Cardiac muscle cell (in vitro differentiated cells and primary cell): ENCODE data around the gene COPS4. TPM values are rescaled to one million over a fixed set of nuclear protein-coding genes. Genes with fewer than 3 reads are reported as not detected.
"Not testable (repeated sequence)": the region's sequence is repeated elsewhere in the genome, so short reads cannot be mapped to it uniquely, and the experiment has no call there.

Experiments
- DNase-seq, 2 donors: peaks; one replicate each; pipeline versions ENCODE4 v3.0.0 to v3.0.0-alpha.2; 2010 to 2017; ENCODE audit warnings: low read depth in 1 of 2, low spot score in 1 of 2
- H3K27ac ChIP-seq: fragments of 200-600 bp; sonication (generic); 2 replicates; pipeline ENCODE4 v1.5.1; 2016
- H3K27me3 ChIP-seq: fragments of 200-600 bp; sonication (generic); 2 replicates; pipeline ENCODE4 v1.6.0; 2016; ENCODE audit warnings: control low read depth
- H3K36me3 ChIP-seq: fragments of 200-600 bp; sonication (generic); 2 replicates; pipeline ENCODE4 v1.5.1; 2016; ENCODE audit warnings: control low read depth
- H3K4me1 ChIP-seq: fragments of 200-600 bp; sonication (generic); 2 replicates; pipeline ENCODE4 v1.8.1; 2017; ENCODE audit warnings: low read depth, mild to moderate bottlenecking, mixed run types
- H3K4me3 ChIP-seq: fragments of 200-600 bp; sonication (generic); 2 replicates; pipeline ENCODE4 v1.5.1; 2016; ENCODE audit warnings: mild to moderate bottlenecking
- H3K9me3 ChIP-seq: fragments of 200-600 bp; sonication (generic); 2 replicates; pipeline ENCODE4 v1.5.1; 2017; ENCODE audit warnings: low read depth, mild to moderate bottlenecking, control low read depth
- polyA plus RNA-seq: library from polyadenylated mRNA; unstranded; fragments of >200 nt; fragmentation: Nextera tagmentation; extraction: Ambion mirVana; gene quantifications from 2 replicates; pipeline ENCODE4 v1.2.1, GENCODE V29; 2016
- total RNA-seq: library from RNA; depleted of rRNA; stranded (reverse); fragments of >200 nt; gene quantifications from 2 replicates; pipeline ENCODE4 v1.2.3, GENCODE V29; 2016
- TF ChIP-seq, protein P1 (sequence below): IDR thresholded peaks from 2 replicates; pipeline ENCODE4 v1.5.1; 2012; ENCODE audit warnings: low read depth, mild to moderate bottlenecking, low read length

The COPS4 gene
- total and polyA plus RNA-seq, 2 experiments from 2014 or later = 39.9 to 101 TPM

DNA sequence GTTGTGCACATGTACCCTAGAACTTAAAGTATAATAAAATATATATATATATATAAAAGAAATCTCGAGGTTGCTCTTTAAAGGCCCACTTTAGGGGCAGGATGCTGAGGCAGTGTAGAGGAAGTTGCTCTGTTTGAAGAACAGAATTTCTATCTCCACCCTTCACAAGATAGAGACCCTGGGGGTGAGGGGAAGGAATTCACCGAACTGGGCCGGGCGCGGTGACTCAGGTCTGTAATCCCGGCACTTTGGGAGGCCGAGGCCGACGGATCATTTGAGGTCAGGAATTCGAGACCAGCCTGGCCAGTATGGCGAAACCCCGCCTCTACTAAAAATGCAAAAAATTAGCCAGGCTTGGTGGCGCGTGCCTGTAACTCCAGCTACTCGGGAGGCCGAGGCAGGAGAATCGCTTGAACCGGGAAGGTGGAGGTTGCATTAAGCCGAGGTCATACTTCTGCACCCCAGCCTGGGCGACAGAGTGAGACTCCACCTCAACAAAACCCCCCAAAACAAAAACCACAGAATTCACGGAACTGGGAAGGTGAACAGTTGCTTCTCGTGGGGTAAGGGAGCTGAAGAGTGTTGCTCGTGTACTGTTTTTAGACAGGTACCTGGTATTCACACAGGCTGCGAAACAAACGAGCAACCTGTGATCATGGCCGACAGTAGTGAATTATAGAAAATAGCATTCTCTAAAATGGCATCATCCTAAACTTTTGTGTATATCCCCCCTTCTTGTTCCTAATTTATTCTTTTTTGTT lies 73.3 kb downstream of the COPS4 start:
- DNase-seq = no peak
- no peak overlapping the region for H3K27ac ChIP-seq
- H3K9me3 ChIP-seq = no peaks in the 10 kb centered on the region
- H3K36me3 ChIP-seq = no peaks in the 10 kb centered on the region
- no peaks in the 10 kb centered on the region for H3K4me1 ChIP-seq
- H3K27me3 ChIP-seq = peaks cover 14% of the 10 kb centered on the region
- no peak overlapping the region for H3K4me3 ChIP-seq
- TF ChIP-seq, protein P1, sequence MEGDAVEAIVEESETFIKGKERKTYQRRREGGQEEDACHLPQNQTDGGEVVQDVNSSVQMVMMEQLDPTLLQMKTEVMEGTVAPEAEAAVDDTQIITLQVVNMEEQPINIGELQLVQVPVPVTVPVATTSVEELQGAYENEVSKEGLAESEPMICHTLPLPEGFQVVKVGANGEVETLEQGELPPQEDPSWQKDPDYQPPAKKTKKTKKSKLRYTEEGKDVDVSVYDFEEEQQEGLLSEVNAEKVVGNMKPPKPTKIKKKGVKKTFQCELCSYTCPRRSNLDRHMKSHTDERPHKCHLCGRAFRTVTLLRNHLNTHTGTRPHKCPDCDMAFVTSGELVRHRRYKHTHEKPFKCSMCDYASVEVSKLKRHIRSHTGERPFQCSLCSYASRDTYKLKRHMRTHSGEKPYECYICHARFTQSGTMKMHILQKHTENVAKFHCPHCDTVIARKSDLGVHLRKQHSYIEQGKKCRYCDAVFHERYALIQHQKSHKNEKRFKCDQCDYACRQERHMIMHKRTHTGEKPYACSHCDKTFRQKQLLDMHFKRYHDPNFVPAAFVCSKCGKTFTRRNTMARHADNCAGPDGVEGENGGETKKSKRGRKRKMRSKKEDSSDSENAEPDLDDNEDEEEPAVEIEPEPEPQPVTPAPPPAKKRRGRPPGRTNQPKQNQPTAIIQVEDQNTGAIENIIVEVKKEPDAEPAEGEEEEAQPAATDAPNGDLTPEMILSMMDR = no peak

DNA sequence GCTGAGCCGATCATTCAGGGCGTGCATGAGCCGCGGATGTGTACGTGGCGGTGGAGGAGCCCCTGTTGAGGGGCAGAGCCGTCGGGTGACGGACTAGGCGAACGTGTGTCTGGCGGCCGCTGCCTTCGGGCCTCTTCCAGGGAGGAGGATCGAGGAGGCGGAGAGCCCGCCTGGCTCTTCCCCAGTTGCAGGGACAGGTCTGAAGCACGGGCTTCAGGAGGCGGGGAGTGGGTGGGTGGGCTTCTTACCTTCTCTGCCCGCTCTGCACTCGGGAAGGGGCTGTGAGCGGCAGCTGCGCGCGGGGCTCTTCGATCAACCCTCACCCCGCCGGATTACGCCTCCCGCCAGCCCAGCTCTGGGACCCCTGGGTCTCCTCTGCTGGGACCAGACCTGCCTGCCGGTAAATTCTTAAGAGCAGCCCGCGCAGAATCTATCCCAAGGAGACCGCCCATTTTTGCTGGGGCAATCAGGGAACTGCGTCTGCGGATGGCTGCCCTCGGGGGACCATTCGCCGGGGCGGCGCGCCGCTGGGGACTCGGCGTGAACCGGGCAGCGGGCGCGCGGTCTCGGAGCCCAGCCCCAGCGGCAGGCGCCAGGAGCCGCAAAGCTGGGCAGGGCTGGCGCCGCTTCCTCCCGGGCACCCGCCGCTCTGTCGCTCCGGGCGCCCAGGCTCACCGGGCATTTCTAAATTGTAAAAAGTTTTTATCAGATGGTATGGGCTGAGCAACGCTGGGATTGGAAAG lies 74.7 kb downstream of the COPS4 start:
- Histone ChIP-seq H3K27ac (no peak overlapping the region), H3K4me3 (peak overlapping the region; percentile 41), H3K36me3 (no peaks in the 10 kb centered on the region), H3K27me3 (peaks cover 14% of the 10 kb centered on the region), H3K4me1 (peaks cover 3% of the 10 kb centered on the region), H3K9me3 (no peaks in the 10 kb centered on the region)
- peak; percentile 57 to 72 for DNase-seq
- TF ChIP-seq, protein P1 = no peak

DNA sequence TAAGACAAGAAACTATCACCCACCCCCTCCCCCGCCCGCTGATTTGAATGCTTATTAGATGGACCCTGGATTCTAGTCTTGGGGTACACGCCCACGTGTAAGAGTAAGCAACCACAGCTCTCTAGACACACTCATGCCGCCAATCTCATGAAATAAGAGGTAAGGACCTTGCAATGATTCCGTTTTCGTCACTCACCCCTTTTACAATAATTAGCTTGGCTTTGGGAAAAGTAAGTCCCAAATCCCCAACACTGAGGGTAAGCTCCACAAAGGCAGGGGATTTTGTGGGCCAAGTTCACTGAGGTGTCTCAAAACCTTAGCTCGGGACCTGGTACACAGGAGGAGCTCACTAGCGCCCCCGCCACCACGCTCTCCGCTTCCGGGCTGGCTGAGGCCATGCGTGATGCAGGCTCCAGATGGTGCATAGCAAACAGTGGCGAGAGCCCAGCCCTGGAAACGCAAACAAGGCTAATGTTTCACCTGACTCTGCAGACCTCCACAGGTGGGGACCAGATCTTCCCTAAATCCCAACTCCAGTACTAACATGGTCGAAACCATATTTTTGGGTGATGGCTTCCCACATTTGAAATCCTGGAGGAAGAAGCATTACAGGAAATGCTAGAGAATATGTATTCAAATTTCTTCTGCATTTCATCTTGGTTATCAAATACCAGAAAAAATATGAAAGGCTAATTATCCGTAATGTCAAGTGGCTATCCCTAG lies 75.4 kb downstream of the COPS4 start:
- peaks cover 14% of the 10 kb centered on the region for H3K27me3 ChIP-seq
- TF ChIP-seq, protein P1 = peak; percentile 92
- peak; percentile 85 to 88 for DNase-seq
- H3K4me3 ChIP-seq = peak overlapping the region; percentile 41
- no peaks in the 10 kb centered on the region for H3K9me3 ChIP-seq
- H3K4me1 ChIP-seq = peaks cover 9% of the 10 kb centered on the region
- H3K27ac ChIP-seq = no peak overlapping the region
- no peaks in the 10 kb centered on the region for H3K36me3 ChIP-seq

DNA sequence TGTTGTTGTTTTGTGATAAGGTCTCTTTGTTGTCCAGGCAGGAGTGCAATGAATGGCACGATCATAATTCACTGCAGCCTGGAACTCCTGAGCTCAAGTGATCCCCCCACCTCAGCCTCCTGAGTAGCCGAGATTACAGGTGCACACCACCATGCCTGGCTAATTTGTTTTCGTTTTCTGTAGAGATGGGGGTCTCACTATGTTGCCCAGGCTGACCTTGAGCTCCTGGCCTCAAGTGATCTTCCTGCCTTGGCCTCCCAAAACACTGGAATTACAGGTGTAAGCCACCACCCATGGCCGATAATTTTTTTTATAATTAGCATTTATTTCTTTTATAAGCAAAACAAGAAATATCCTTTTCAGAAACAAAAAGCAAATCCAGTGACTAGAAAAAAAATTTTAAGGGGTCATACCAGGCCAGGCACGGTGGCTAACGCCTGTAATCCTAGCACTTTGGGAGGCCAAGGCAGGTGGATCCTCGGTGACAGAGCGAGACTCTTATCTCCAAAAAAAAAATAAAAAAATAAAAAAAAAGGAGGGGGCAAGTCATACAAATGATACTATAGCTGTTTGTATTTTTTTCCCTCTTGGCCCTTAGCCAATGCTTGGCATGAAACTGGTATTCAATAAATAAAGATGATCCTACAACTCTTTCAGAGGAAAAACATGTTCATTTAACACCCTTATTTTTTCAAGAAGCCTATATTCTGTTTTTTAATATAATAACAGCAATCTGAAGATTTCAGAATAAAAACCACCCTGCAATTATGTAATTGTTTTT lies 76.2 kb downstream of the COPS4 start:
- DNase-seq = no peak
- no peak overlapping the region for H3K27ac ChIP-seq
- H3K9me3 ChIP-seq = no peaks in the 10 kb centered on the region
- peaks cover 14% of the 10 kb centered on the region for H3K27me3 ChIP-seq
- TF ChIP-seq, protein P1 = no peak
- H3K4me3 ChIP-seq = no peak overlapping the region
- H3K4me1 ChIP-seq = peaks cover 9% of the 10 kb centered on the region
- no peaks in the 10 kb centered on the region for H3K36me3 ChIP-seq

DNA sequence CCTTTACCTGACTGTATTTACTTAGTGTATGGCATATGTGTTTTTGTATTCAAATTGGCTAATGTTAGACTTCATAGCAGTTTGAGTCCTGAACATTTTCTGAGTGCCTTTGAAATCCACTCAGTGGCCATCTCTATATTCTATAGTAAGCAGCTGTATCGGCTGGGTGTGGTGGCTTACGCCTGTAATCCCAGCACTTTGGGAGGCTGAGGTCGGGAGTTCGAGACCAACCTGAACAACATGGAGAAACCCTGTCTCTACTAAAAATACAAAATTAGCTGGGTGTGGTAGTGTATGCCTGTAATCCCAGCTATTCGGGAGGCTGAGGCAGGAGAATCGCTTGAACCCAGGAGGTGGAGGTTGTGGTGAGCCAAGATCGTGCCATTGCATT lies 76.8 kb downstream of the COPS4 start:
- not testable (repeated sequence) for H3K4me3 ChIP-seq, DNase-seq, H3K9me3 ChIP-seq, H3K27ac ChIP-seq, H3K36me3 ChIP-seq, H3K4me1 ChIP-seq
- peaks cover 14% of the 10 kb centered on the region for H3K27me3 ChIP-seq
